Measurements from ENCODE around the gene EVX2. TPM values are rescaled to one million over a fixed set of nuclear protein-coding genes. Genes with fewer than 3 reads are reported as not detected.
A peak's percentile ranks its signal among the peaks of the same experiment; 100 is the strongest.

The EVX2 gene
- total and polyA plus RNA-seq, 9 of the 15 experiments (the other 6 are each of a cell fraction or from before 2014, with no cell fraction given), result not detected

GRCh38 chr2:176129813-176130146, 46.0 kb upstream of the EVX2 start:
- ATAC-seq, result no peak
- no peaks in the 10 kb centered on the region for H3K36me3 ChIP-seq (ENCODE audit: control insufficient read depth, insufficient read depth, low read length)
- peak overlapping the region; percentile 29; the same call in 1 of the 2 replicates for H3K4me2 ChIP-seq (ENCODE audit: insufficient read depth, low read length)
- no peaks in the 10 kb centered on the region for H3K9me1 ChIP-seq (ENCODE audit: control insufficient read depth, insufficient read depth, low read length)
- FAIRE-seq, result no peak
- peak in 1 of 4 experiments; percentile 17 for DNase-seq (ENCODE audit: extremely low read depth in 1 of 4, low spot score in 3 of 4)
- H3K27me3 ChIP-seq (ENCODE audit: control insufficient read depth in 2 of 2, insufficient read depth in 2 of 2, low read length in 2 of 2), result peaks cover 50 to 65% of the 10 kb centered on the region in 2 experiments
- POLR2A ChIA-PET, result interaction anchor here (0.7 kb wide), 1 partner anchor 331 kb away, joined by 3 read pairs; no protein-coding TSS in a partner anchor
- peaks cover 0 to 21% of the 10 kb centered on the region in 2 experiments; a peak in 2 of 5 replicates for H3K4me1 ChIP-seq (replicated peaks in 1 of 2; ENCODE audit: control insufficient read depth in 2 of 2, insufficient read depth in 2 of 2, low read length in 2 of 2)
- CTCF ChIA-PET (ENCODE audit: low intra/inter-chr PET ratio), result no interaction called here
- peak overlapping the region; percentile 27 for H3K4me3 ChIP-seq
- H3K9ac ChIP-seq (ENCODE audit: insufficient read depth in 1 of 2, low read depth in 2 of 2, low read length in 2 of 2), result peak overlapping the region in 1 of 2 experiments; percentile 62; a peak in 2 of 4 replicates
- no peaks in the 10 kb centered on the region for H3K9me3 ChIP-seq (replicated peaks; ENCODE audit: control insufficient read depth, insufficient read depth, low read depth, low read length)
- intact Hi-C loops (cut with micrococcal nuclease) (loop anchor here (5.0 kb wide), 2 partner anchors 423 to 683 kb away; no protein-coding TSS in a partner anchor), in situ Hi-C loops (cut with MboI) (loop anchor here (5.0 to 25.0 kb wide), 4 partner anchors 508 to 1633 kb away; no protein-coding TSS in a partner anchor)
- no peak overlapping the region for H3K27ac ChIP-seq (ENCODE audit: extremely low read depth, low read depth, low read length)
- H2AFZ ChIP-seq (ENCODE audit: low read depth, low read length), result no peak overlapping the region
- H3K79me2 ChIP-seq (ENCODE audit: control insufficient read depth, insufficient read depth, low read length), result no peaks in the 10 kb centered on the region
- 4% methylated on average over 25 of the region's 43 CpGs for WGBS (ENCODE audit: insufficient coverage, low coverage, missing lambda C conversion rate)
- BruUV-seq (replicated peaks), result no TSS peak
- no peak for TF ChIP-seq JUN (IDR thresholded peaks at IDR 0.05; ENCODE audit: borderline replicate concordance, low read depth, low read length)
- TF ChIP-seq JUN (CRISPR knock-in tag; IDR thresholded peaks at IDR 0.05; ENCODE audit: borderline replicate concordance), result no peak
- TF ChIP-seq, protein P1, sequence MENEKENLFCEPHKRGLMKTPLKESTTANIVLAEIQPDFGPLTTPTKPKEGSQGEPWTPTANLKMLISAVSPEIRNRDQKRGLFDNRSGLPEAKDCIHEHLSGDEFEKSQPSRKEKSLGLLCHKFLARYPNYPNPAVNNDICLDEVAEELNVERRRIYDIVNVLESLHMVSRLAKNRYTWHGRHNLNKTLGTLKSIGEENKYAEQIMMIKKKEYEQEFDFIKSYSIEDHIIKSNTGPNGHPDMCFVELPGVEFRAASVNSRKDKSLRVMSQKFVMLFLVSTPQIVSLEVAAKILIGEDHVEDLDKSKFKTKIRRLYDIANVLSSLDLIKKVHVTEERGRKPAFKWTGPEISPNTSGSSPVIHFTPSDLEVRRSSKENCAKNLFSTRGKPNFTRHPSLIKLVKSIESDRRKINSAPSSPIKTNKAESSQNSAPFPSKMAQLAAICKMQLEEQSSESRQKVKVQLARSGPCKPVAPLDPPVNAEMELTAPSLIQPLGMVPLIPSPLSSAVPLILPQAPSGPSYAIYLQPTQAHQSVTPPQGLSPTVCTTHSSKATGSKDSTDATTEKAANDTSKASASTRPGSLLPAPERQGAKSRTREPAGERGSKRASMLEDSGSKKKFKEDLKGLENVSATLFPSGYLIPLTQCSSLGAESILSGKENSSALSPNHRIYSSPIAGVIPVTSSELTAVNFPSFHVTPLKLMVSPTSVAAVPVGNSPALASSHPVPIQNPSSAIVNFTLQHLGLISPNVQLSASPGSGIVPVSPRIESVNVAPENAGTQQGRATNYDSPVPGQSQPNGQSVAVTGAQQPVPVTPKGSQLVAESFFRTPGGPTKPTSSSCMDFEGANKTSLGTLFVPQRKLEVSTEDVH (IDR thresholded peaks at IDR 0.05; ENCODE audit: low read depth, partially characterized antibody), result no peak
- H4K20me1 ChIP-seq (replicated peaks; ENCODE audit: control insufficient read depth, insufficient read depth, low read length), result 0 out of 2 replicates have a peak, but pooled peaks cover 5% of the 10 kb centered on the region
